Panc1 (cell line): ENCODE measurements around the gene MUS81. TPM values are rescaled to one million over a fixed set of nuclear protein-coding genes. Genes with fewer than 3 reads are reported as not detected.

Experiments used
- ATAC-seq: fragments of 200-7000 bp; cut with Tn5 transposase; 2 replicates; pipeline ENCODE4 v1.9.1; 2020; ENCODE audit warnings: mild to moderate bottlenecking, moderate library complexity
- BruUV-seq: library from RNA; stranded (reverse); fragments of 400-500 nt; replicated peaks from 2 replicates; lab custom pipeline; 2021; lab: Mats Ljungman, UMichigan
- CTCF ChIA-PET: fragments of 300-600 bp; sonication (Branson Sonifier 250); formaldehyde crosslinking; loops from one replicate; lab custom pipeline; 2022; ENCODE audit warnings: antibody characterized with exemption; lab: Charles Lee
- POLR2A ChIA-PET: fragments of 300-600 bp; sonication (Branson Sonifier 250); formaldehyde crosslinking; loops from one replicate; lab custom pipeline; 2022; ENCODE audit warnings: antibody characterized with exemption; lab: Charles Lee
- DNase-seq: peaks from one replicate; pipeline ENCODE4 v3.0.0-alpha.2; 2010; ENCODE audit warnings: low read depth, low spot score
- H3K27ac ChIP-seq: 2 replicates; pipeline ENCODE4 v1.5.1; 2011; ENCODE audit warnings: mild to moderate bottlenecking, low read length, inconsistent platforms
- H3K27me3 ChIP-seq: fragments of 200-500 bp; sonication (Bioruptor generic); 2 replicates; pipeline ENCODE4 v1.6.0; 2014; ENCODE audit warnings: low read length, inconsistent platforms; ENCODE audit not compliant: control insufficient read depth, insufficient read depth
- H3K36me3 ChIP-seq: fragments of 200-500 bp; sonication (Bioruptor generic); 2 replicates; pipeline ENCODE4 v1.5.1; 2014; ENCODE audit warnings: inconsistent platforms, mild to moderate bottlenecking, low read length, moderate library complexity; ENCODE audit not compliant: control insufficient read depth, insufficient read depth
- H3K4me1 ChIP-seq: 2 replicates; pipeline ENCODE4 v1.5.1; 2011; ENCODE audit warnings: inconsistent platforms, mild to moderate bottlenecking, low read length, moderate library complexity; ENCODE audit not compliant: control insufficient read depth, insufficient read depth
- H3K4me3 ChIP-seq, 2 experiments: 2 replicates each; pipeline ENCODE4 v1.5.1; 2011 to 2012; ENCODE audit warnings: low read depth in 2 of 2, low read length in 2 of 2, mild to moderate bottlenecking in 2 of 2, inconsistent platforms in 1 of 2, moderate library complexity in 1 of 2
- H3K9me3 ChIP-seq: fragments of 200-500 bp; sonication (Bioruptor generic); 2 replicates; pipeline ENCODE4 v1.5.1; 2014; ENCODE audit warnings: low read depth, mild to moderate bottlenecking, inconsistent platforms, low read length, moderate library complexity; ENCODE audit not compliant: control insufficient read depth, insufficient read depth
- POLR2AphosphoS5 ChIP-seq: IDR thresholded peaks from 2 replicates; pipeline ENCODE4 v1.6.1; 2012; ENCODE audit warnings: mild to moderate bottlenecking, low read depth, low read length, moderate library complexity
- REST ChIP-seq, 2 experiments: IDR thresholded peaks; 2 replicates each; pipeline ENCODE4 v1.6.1; 2011 to 2012; ENCODE audit warnings: low read depth in 2 of 2, control low read depth in 1 of 2, low read length in 1 of 2, mild to moderate bottlenecking in 1 of 2, moderate library complexity in 1 of 2; ENCODE audit not compliant: insufficient read depth in 1 of 2
- SIN3A ChIP-seq: IDR thresholded peaks from 2 replicates; pipeline ENCODE4 v1.6.1; 2012; ENCODE audit warnings: low read depth, mild to moderate bottlenecking, low read length, moderate library complexity, borderline replicate concordance; ENCODE audit not compliant: insufficient read depth
- TCF7L2 ChIP-seq: IDR thresholded peaks from 2 replicates; pipeline ENCODE4 v1.6.1; 2011; ENCODE audit warnings: mild to moderate bottlenecking, low read depth, low read length, inconsistent platforms
- in situ Hi-C: cut with HindIII; loops from 2 replicates; pipeline ENCODE4 v1.10.0; 2016; ENCODE audit warnings: low sequenced_read_pairs, low pct_unique_long_range_greater_than_20kb
- intact Hi-C: fragments of 100-400 bp; cut with micrococcal nuclease; formaldehyde crosslinking; loops from one replicate; pipeline ENCODE4 v1.10.0; 2022; ENCODE audit not compliant: unreplicated experiment
- total RNA-seq: library from RNA; stranded (reverse); gene quantifications from one replicate; pipeline ENCODE4 v1.2.1, GENCODE V29; 2021; ENCODE audit not compliant: unreplicated experiment
- TF ChIP-seq, protein P1 (sequence below): fragments of 450-650 bp; IDR thresholded peaks from 2 replicates; pipeline ENCODE4 v1.5.1; 2017; ENCODE audit warnings: mild to moderate bottlenecking

MUS81 gene
- total RNA-seq, 1 experiment from 2014 or later, result 140 TPM

GRCh38 chr11:65863889-65864705 lies 3.9 kb downstream of the MUS81 start:
- ATAC-seq (no peak), DNase-seq (no peak)
- H3K4me1 ChIP-seq, result peaks cover 30% of the 10 kb centered on the region
- in situ Hi-C loops (no loop called here), intact Hi-C loops (no loop called here)
- ChIA-PET CTCF (no interaction called here), POLR2A (no interaction called here)
- H3K36me3 ChIP-seq, result peaks cover 2% of the 10 kb centered on the region
- H3K4me3 ChIP-seq, result no peak overlapping the region
- H3K27ac ChIP-seq, result no peak overlapping the region
- TF ChIP-seq SIN3A (no peak), POLR2AphosphoS5 (peak; percentile 22; the same call in 1 of the 2 replicates)
- no peaks in the 10 kb centered on the region for H3K9me3 ChIP-seq
- H3K27me3 ChIP-seq, result no peaks in the 10 kb centered on the region
- BruUV-seq, result no TSS peak

- Histone ChIP-seq H3K9me3 (no peaks in the 10 kb centered on the region), H3K27me3 (no peaks in the 10 kb centered on the region), H3K4me1 (peaks cover 27% of the 10 kb centered on the region), H3K36me3 (peaks cover 2% of the 10 kb centered on the region), H3K4me3 (no peak overlapping the region), H3K27ac (no peak overlapping the region)
- no TSS peak for BruUV-seq
- ChIA-PET CTCF (no interaction called here), POLR2A (no interaction called here)
- TF ChIP-seq SIN3A, result no peak
- no peak for TF ChIP-seq TCF7L2
- no peak for TF ChIP-seq REST (IDR thresholded peaks at IDR 0.05; ENCODE audit: insufficient read depth in 1 of 2, low read depth in 2 of 2, low read length in 1 of 2)
- TF ChIP-seq, protein P1, sequence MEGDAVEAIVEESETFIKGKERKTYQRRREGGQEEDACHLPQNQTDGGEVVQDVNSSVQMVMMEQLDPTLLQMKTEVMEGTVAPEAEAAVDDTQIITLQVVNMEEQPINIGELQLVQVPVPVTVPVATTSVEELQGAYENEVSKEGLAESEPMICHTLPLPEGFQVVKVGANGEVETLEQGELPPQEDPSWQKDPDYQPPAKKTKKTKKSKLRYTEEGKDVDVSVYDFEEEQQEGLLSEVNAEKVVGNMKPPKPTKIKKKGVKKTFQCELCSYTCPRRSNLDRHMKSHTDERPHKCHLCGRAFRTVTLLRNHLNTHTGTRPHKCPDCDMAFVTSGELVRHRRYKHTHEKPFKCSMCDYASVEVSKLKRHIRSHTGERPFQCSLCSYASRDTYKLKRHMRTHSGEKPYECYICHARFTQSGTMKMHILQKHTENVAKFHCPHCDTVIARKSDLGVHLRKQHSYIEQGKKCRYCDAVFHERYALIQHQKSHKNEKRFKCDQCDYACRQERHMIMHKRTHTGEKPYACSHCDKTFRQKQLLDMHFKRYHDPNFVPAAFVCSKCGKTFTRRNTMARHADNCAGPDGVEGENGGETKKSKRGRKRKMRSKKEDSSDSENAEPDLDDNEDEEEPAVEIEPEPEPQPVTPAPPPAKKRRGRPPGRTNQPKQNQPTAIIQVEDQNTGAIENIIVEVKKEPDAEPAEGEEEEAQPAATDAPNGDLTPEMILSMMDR, result no peak
- no peak for TF ChIP-seq POLR2AphosphoS5
- in situ Hi-C loops, result no loop called here
- DNase-seq (no peak), ATAC-seq (no peak)
- intact Hi-C loops, result no loop called here
Measured at GRCh38 chr11:65864706-65865471, 4.7 kb downstream of the MUS81 start.
